Osteocyte (in vitro differentiated cells): ENCODE data around the gene VWA5A. TPM values are rescaled to one million over a fixed set of nuclear protein-coding genes. Genes with fewer than 3 reads are reported as not detected.

Experiments
- DNase-seq: peaks from one replicate; pipeline ENCODE4 v3.0.0; 2021; ENCODE audit warnings: mixed read lengths; ENCODE audit not compliant: unreplicated experiment; ENCODE audit errors: extremely low spot score
- H3K27ac Mint-ChIP-seq: one replicate; pipeline ENCODE4 v1.8.0; 2021; ENCODE audit warnings: mild to moderate bottlenecking, mixed read lengths; ENCODE audit not compliant: unreplicated experiment
- H3K27me3 Mint-ChIP-seq: one replicate; pipeline ENCODE4 v1.8.0; 2021; ENCODE audit warnings: mixed read lengths; ENCODE audit not compliant: unreplicated experiment
- H3K36me3 Mint-ChIP-seq: one replicate; pipeline ENCODE4 v1.8.0; 2021; ENCODE audit warnings: mixed read lengths; ENCODE audit not compliant: unreplicated experiment
- H3K4me1 Mint-ChIP-seq: one replicate; pipeline ENCODE4 v1.8.0; 2021; ENCODE audit warnings: mixed read lengths; ENCODE audit not compliant: unreplicated experiment
- H3K4me3 Mint-ChIP-seq: one replicate; pipeline ENCODE4 v1.8.0; 2021; ENCODE audit warnings: mild to moderate bottlenecking, moderate library complexity, mixed read lengths; ENCODE audit not compliant: unreplicated experiment
- H3K9me3 Mint-ChIP-seq: one replicate; pipeline ENCODE4 v1.8.0; 2021; ENCODE audit warnings: mixed read lengths; ENCODE audit not compliant: unreplicated experiment
- total RNA-seq: library from RNA; stranded (reverse); gene quantifications from 2 replicates; pipeline ENCODE4 v1.2.1, GENCODE V29; 2021
- TF ChIP-seq, protein P1 (sequence below): fragments of 200-600 bp; sonication (generic); IDR thresholded peaks from 2 replicates; pipeline ENCODE4 v1.5.0; 2021; ENCODE audit warnings: antibody characterized with exemption, mild to moderate bottlenecking, moderate library complexity

VWA5A gene
- total RNA-seq, 1 donor from 2014 or later, result 10.0 TPM

GRCh38 chr11:124077266-124077665, 38.0 kb upstream of the VWA5A start:
- H3K27ac Mint-ChIP-seq, result no peak overlapping the region
- peaks cover 25% of the 10 kb centered on the region for H3K27me3 Mint-ChIP-seq
- TF ChIP-seq, protein P1, sequence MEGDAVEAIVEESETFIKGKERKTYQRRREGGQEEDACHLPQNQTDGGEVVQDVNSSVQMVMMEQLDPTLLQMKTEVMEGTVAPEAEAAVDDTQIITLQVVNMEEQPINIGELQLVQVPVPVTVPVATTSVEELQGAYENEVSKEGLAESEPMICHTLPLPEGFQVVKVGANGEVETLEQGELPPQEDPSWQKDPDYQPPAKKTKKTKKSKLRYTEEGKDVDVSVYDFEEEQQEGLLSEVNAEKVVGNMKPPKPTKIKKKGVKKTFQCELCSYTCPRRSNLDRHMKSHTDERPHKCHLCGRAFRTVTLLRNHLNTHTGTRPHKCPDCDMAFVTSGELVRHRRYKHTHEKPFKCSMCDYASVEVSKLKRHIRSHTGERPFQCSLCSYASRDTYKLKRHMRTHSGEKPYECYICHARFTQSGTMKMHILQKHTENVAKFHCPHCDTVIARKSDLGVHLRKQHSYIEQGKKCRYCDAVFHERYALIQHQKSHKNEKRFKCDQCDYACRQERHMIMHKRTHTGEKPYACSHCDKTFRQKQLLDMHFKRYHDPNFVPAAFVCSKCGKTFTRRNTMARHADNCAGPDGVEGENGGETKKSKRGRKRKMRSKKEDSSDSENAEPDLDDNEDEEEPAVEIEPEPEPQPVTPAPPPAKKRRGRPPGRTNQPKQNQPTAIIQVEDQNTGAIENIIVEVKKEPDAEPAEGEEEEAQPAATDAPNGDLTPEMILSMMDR, result no peak
- H3K4me1 Mint-ChIP-seq, result no peaks in the 10 kb centered on the region
- H3K36me3 Mint-ChIP-seq, result no peaks in the 10 kb centered on the region
- no peak overlapping the region for H3K4me3 Mint-ChIP-seq
- no peak for DNase-seq
- no peaks in the 10 kb centered on the region for H3K9me3 Mint-ChIP-seq

GRCh38 chr11:124078591-124078990, 36.7 kb upstream of the VWA5A start:
- Mint-ChIP-seq H3K27me3 (peaks cover 33% of the 10 kb centered on the region), H3K4me3 (no peak overlapping the region), H3K36me3 (no peaks in the 10 kb centered on the region), H3K9me3 (no peaks in the 10 kb centered on the region), H3K4me1 (no peaks in the 10 kb centered on the region), H3K27ac (no peak overlapping the region)
- no peak for DNase-seq
- TF ChIP-seq, protein P1, result no peak

DNA sequence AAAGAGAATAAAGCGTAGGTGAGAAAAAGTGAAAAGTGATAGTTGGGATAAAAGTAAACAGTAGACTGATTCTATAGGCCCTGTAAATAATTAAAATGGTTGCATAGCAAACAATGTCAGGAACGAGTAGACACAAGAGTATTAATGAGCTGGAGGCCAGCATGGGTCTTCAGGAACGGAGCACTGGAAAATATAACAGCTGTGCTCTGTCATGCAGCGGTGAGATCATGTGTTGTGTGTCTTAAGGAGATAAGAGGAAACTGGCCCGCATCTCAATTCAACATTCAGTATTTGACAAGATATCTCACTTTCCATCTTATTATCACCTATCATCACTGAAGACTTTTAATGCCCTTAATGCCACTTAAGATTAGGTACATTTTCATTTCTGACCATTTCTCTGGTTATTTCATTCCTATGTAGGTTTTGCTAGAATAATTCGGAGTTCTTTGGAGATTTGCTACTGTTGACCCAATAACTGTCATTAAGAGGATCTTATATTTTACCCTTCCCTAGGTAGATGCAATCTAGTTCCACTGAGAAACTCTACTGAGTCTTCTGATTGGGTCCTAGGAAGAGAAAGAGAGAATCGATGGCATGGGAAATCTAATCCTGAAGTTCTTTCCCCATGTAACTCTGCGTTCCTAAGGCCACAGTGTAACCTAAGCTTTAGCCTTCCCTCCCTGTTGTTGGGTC, 35.5 kb upstream of the VWA5A start:
- no peaks in the 10 kb centered on the region for H3K4me1 Mint-ChIP-seq
- H3K9me3 Mint-ChIP-seq, result no peaks in the 10 kb centered on the region
- H3K36me3 Mint-ChIP-seq, result no peaks in the 10 kb centered on the region
- no peak overlapping the region for H3K4me3 Mint-ChIP-seq
- TF ChIP-seq, protein P1, result no peak
- peaks cover 41% of the 10 kb centered on the region for H3K27me3 Mint-ChIP-seq
- no peak overlapping the region for H3K27ac Mint-ChIP-seq
- DNase-seq, result no peak

GRCh38 chr11:124080327-124081001, 34.8 kb upstream of the VWA5A start:
- H3K4me1 Mint-ChIP-seq, result no peaks in the 10 kb centered on the region
- DNase-seq, result no peak
- no peaks in the 10 kb centered on the region for H3K36me3 Mint-ChIP-seq
- TF ChIP-seq, protein P1, result no peak
- peaks cover 45% of the 10 kb centered on the region for H3K27me3 Mint-ChIP-seq
- H3K27ac Mint-ChIP-seq, result no peak overlapping the region
- H3K4me3 Mint-ChIP-seq, result no peak overlapping the region
- H3K9me3 Mint-ChIP-seq, result no peaks in the 10 kb centered on the region

DNA sequence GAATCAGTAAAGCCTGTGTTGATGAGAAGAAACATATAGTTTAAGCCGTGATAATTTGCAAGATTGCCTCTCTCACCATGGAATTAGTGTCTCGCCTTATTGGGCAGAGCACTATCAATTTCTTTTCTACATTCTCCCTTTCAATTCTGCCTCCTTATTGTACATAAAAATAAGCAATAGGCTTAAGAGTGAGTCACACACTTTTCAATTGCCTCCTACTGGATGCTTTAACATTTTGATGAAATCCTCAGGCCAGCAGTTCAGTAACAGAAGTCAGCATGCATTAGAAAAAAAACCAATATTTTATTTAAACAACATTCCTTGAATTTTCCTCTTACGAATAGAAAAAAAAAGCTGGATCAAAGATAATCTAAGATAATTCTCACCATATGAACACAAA, 33.8 kb upstream of the VWA5A start:
- H3K4me1 Mint-ChIP-seq, result no peaks in the 10 kb centered on the region
- peaks cover 51% of the 10 kb centered on the region for H3K27me3 Mint-ChIP-seq
- no peaks in the 10 kb centered on the region for H3K9me3 Mint-ChIP-seq
- no peaks in the 10 kb centered on the region for H3K36me3 Mint-ChIP-seq
- TF ChIP-seq, protein P1, result no peak
- DNase-seq, result no peak
- no peak overlapping the region for H3K27ac Mint-ChIP-seq
- H3K4me3 Mint-ChIP-seq, result no peak overlapping the region
